Activated naive CD4-positive, alpha-beta T cell treated with anti-CD3 and anti-CD28 coated beads, Interleukin-2, amount 50 U/mL, for 16 hours (primary cell): ENCODE data around the gene MYRIP.
A peak's percentile ranks its signal among the peaks of the same experiment; 100 is the strongest.

ENCODE experiments used
- DNase-seq: peaks from one replicate; pipeline ENCODE4 v3.0.0-alpha.2; 2020

MYRIP gene

DNA sequence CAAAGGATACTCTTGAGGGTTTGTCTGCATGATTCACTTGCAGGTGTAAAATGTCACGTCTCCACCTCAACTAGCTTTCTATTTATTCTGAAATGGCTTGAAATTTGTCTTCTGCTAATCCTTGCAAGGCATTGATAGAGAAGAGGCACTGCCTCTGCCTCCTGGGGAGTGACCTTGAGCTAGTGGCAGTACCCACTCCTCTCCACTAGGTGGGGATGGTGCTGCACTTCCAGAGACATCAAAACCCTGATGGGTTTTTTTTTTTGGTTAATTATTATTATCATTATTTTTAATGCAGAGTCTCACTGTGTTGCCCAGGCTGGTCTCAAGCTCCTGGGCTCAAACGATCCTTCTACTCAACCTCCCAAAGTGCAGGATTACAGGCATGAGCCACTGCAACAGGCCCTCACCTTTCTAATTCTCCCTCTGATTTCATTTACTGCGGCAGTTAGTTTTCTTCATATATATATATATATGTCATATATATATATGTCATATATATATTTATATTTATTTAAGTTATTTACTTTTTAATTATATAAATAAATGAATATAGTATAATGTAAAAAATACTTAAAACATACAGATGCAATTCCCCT lies 382.5 kb downstream of the MYRIP start:
- DNase-seq: peak; percentile 58

DNA sequence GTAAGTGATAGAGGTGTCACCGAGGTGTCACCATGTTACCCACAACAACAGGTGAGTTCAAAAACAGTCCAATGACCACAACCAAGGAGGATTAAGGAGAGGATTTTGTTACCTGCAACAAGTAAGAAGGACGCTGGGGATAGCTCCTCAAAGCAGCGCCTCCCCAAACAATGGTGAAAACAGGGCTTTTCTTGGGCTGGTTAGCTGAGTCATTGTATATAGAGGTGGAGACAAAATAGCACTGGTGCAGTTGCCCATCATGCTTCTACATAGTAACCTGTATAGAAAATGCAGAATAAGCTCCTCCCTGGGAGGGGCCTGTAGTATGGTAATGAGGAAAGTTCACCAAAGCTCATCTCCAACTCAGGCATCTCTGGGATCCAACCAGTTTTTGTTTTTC lies 383.2 kb downstream of the MYRIP start:
- DNase-seq: no peak

DNA sequence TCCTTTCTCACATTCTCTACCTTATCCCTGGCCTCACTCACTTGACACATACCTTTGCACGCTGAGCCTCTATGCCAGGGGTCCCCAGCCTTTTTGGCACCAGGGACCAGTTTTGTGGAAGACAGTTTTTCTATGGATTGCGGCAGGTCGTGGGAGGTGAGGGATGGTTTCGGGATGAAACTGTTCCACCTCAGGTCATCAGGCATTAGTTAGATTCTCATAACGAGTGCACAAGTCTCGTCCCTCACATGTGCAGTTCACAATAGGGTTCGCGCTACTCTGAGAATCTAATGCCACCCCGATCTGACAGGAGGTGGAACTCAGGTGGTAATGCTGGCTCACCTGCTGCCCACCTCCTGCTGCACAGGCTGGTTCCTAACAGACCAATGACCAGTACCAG lies 387.6 kb downstream of the MYRIP start:
- no peak for DNase-seq

DNA sequence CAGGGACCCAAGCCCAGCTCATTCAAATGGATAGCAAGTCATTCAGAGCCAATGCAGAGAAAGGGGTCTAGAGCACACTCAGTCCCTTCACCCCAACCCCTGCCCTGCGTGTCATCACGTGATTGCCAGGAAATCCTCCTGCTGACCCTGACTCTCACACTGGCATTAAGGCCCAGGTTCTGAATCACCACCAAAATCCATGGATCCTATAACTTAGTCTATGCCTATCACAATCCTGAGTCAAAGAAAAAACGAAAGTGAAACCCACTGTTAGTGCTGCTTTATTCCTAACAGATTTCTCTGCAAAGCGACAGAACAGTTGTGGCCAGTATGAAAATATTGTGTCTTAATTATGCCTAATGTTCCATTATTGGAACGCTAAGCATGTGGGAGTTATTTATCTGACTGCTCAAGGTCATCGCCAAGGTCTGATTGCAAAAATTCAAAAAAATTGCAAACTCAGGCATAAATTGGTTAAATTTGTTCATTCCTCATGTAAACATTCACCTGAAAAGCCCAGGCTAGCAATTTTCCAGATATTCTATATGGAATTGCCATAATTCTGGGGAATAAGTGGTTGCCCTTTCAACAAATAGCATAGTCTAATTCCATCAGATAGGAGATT lies 391.4 kb downstream of the MYRIP start:
- DNase-seq: no peak

DNA sequence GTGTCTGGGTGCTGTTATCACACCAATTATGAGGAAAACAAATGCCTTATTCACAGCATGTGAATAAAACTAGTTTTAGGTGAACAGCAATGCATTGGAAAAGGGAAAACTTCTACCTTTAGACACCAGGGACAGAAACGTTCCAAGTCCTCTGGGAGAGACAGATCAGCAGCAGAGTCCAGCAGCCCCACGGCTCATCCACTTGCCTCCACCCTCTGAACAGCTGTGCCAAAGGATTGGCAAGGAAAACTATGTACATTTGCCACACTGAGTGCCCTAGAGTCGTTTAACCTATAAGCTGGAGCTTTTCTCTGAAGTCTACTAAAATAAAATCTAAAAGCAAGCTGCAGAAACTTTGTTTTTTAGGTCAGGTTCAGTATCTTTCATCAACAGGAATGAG lies 392.4 kb downstream of the MYRIP start:
- DNase-seq: no peak

DNA sequence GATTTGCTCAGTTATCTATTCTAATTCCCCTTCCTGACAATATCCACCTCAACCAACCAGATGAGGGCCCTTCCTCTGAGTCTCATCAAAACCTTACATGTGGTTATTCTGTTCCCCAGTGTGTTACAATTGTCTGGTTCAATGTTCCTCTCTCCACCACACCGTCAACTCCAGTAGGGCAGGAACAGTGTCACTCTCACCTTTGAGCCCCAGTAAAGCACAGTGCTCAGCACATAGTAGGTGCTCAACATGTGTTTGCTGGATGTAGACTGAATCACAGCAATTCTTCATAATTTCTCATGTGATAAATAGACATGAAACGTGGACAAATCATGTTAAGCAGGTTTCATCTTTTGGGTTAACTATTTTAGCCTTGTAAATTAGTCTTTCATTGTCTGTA lies 397.1 kb downstream of the MYRIP start:
- no peak for DNase-seq

DNA sequence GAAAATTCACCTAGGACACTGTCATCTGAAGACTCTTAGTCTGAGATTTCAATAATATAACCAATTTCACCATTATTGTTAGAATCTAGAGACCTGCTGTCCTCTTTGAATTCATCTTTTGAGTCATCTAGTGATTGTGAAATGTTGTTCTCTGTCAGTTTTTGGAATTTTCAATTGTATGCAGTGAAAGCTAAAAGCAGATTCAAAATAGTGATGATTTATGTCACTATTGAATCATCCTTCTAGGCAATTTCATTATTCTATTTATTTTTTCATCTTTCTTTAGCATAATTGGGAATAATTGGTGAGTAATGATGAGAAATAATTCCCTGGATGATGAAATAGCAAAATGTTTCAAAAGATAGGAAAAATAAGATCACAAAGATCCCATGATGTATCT lies 398.4 kb downstream of the MYRIP start:
- no peak for DNase-seq

DNA sequence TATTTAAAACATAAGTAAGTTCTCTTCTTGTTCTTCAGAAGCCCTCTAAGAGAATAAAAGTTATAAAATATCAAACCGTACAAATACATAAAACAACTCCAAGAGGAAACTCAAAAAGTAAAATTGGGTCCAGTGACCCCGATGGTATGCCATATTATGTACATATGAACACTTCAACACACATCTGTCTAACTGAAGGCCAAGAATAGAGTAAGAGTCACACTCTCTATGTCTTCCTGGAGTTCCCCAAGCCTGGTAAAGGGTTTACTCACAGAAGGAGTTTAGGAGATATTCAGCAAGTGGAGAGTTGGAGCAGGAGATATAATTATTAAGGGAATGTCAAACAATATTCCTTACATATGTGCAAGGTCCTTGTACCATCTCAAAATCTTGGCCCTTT lies 398.8 kb downstream of the MYRIP start:
- no peak for DNase-seq

DNA sequence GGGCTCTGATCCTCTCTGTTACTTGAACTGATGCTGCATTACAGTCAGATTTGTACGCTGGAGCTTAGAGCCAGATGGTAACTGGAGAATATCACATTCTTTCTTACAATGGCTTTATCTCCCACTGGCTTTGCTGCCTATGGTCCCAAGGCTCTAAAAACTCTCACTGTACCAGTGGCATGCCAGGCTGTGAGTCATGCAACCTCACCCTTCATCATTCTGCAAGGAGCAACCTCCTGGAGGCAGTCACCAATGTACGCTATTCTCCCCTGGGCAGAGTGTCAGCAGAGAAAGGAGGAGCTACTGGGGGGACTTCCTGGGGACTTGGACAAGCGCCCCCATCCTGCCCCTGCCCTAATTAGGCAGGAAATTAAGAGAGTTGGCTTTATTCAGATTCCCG lies 402.2 kb downstream of the MYRIP start:
- no peak for DNase-seq

DNA sequence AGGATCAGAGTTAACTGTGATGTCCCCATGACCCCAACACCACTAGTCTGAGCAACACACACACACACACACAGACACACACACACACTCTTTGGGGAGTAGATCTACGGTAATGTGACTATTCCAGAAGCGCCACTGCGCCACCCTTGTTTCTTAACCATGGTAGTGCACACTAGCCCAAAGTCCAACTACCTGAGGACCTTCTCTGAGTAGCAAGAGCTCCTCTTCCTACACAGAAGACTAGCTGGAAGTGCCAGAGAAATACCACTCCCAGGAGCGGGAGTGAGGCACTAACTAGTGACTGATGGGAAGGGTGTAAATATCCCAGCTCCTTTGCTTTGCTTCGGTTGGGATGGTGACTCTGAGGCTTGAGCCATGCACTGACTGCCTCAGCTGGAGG lies 404.1 kb downstream of the MYRIP start:
- DNase-seq: no peak

DNA sequence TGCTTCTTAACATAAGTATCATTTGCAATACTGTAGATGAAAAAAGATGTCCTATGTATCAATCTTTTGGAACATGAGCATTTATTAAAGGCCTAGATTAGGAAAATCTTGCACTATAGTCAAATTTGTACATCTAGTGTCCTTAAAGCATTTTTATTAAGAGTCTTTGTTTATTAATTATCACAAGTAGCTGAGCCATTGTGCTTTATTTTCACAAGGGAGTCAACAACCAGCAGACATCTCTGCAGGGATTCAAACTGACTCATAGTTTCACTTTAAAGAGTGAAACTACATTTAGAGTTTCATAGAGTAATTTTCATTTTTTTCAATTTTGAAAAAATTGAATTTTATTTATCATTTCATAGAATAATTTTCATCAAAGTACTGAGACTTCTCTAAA lies 405.6 kb downstream of the MYRIP start:
- DNase-seq: no peak

DNA sequence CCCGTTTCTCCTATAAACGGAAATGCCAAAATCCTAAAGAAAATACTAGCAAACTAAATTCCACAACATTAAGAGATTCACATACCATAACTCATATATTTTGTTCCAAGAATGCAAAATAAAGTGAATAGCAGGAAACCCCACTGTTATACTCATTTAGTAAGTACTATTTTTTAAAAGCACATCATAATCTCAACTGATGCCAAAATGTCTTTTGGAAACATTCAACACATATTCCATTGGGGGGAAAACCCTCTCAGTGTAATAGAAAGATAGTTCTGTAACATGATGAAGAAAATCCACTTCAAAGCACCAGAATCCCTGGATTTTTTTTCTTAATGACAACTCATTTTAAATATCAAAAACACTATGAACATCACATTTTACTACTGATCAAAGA lies 407.1 kb downstream of the MYRIP start:
- DNase-seq: no peak

DNA sequence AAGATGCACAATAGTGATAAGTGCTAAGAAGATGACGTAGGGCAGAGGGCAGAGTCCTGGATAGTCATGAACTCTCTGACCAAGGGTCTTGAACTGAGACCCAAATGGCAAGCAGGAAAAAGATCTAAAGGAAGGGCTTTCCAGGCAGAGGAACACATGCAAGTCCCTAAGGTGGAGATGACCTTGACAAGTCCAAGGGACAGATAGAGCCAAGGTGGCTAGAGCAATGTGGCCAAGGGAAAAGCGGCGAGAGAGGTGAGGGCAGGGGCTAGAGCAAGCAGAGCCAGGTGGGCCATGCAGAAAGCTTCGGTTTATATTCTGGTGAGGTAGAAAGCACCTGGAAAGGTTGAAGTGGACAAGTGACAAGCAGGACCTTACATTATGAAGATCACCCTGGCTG lies 414.4 kb downstream of the MYRIP start:
- DNase-seq: no peak

DNA sequence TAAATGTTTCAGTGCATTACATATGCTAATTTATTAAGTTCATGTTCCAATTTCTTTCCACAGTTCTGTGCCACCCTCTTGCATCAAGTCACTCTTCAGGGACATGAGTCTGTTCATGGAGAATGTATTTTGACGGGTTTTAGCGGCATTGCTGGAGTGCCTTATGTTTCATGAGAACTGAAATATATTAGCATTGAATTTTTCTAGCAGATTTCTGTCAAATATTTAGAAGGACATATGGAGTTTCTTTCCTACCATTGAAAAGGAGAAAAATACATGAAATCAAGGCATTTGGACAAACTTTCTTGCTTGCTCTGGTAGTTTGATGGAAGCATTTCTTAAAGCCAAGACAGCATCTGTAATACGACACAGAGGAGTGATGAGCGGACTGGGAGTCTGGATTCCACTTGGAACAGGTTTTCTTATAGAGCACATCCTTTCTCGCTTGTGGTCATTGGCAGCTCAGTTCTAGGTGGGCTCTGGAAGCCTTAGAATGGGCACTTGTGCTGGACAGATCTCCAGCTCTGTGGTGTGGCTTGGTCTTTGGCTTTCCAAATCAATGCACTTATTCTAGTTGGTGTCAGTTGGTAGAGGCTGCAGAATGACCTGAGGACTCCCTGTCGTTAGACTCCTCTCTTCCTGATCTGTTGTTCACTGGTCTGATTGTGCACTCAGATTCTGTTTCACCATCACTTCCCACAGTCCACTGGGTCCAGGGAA lies 415.5 kb downstream of the MYRIP start:
- DNase-seq: no peak

DNA sequence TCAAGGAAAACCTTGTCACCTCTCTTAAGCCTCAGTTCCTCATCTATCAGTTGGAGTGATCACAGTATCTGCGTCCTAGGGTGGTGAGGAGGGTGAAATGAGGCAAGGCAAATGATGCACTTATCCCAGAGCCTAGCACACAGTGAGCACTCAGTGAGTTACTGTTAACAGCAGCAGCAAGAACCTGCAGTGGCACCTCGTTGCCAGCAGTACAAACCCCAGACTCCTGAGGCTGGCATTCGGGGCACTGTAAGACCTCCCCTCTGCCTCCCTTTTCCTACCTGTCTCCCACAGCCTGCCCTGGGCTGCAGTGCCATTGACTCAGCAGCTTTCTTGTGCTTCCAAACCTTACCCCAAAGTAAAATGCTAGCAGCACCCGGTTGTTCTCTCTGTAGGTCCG lies 417.2 kb downstream of the MYRIP start:
- DNase-seq: no peak

DNA sequence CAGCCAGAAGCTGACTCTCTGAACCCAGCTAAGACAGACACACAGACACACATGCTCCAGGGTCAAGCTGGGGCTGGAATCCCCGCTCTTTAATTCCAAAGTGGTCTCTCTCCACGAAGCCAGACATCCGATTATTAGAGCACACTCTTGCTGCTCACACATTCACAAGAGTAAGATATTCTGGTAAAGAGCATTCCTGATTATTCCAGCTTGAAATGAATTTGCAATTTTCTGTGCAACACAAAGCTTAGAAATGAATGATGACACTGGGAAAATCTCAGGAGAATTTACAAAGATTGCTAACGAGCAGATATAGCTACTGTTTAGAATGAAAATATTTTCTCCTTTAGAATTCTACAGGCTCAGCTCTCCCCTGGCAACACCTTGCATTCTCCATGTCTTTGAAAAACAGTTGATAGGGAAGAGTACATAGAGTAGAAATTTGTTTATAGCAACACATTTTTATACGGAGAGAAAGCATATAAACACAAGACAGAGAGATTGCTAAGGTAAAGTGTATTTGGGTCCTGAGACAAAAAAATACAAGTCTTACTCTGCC lies 419.5 kb downstream of the MYRIP start:
- DNase-seq: no peak

DNA sequence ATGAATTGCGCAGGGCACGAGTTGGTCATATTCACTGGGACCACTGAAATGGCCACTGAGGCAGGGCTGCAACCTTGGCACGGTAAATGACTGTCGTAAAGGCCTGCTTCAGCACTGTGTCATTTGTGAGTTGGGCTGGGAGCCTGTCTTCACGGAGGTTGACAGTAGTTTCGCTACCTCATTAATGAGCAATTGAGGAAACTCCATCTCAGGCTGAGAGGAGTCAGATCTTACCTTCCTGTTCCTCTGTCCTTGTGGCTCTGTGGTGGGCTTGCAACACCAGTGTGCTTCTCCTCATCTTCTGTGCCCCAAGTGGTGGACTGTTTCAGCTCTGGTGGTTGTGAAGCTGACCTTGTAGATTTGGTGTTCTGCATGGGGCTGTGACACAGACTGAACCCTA lies 420.0 kb downstream of the MYRIP start:
- no peak for DNase-seq

DNA sequence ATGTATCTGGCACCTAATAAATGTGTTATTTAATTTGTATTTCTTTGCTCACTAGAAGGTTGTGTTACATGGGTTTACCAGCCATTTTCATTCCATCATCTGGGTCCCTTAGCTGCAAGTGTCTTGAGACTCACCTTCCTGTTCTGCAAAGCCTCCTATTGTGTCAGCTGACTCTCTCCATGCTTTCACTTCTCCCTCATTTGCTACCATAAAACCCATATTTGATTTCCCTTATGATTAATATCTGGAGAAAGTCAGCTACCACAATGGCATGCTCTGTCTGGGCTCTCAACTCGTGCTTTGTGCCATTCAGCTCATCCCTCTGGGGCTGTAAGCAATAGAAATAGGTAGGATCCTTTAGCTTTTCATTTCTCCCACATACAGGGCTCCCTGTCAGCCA lies 420.6 kb downstream of the MYRIP start:
- no peak for DNase-seq

DNA sequence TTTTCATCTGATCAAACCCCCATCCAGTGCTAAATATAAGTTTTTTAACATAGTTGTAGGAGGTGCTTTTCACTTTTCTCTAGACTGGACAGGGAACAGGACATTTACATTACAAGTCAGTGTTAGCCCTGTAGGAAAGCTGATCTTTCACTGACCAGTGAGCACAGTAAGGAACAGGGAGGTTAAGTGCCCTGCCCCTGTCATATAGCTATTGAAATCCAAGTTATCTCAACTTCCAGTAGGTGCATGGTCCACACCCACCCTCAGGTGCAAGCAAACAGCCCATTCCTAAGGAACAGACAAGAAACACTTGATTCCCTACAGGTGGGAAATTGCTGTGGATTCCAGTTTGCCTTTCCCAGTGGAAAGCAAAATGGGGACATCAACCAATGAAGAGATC lies 421.0 kb downstream of the MYRIP start:
- no peak for DNase-seq

DNA sequence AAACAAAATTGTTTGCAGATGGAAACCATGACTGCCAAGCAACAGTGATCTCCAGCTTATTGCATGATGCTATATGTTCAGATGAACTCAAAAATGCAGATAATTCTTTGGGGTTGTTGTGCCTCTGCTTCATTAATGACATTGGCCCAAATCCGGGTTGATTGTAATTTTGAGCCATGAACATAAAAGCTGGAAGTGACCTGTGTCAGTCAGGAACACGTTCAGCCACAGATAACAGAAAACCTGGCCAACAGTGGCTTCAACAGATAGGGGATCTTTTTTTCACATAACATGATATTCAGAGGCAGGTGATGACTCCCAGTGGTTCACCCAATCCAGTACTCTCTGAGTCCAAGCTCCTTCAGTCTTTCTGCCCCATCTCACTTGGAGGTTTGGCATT lies 423.2 kb downstream of the MYRIP start:
- DNase-seq: no peak

DNA sequence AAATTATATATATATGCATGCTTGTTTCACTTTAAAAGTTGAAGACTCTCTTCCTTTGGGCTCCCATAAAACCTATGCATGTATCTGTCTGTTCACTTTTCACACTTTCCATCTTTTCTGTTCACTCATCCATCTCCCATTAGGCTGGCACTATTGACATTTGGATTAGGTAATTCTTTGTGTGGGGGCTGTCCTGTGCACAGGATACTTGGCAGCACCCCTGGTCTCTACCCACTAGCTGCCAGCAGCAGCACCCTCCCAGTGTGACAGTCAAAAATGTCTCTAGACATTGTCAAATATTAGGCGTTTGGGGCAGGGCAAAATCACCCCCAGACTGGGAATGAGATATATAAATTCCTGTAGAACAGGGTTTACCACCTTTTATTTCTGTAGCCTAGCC lies 427.8 kb downstream of the MYRIP start:
- no peak for DNase-seq

DNA sequence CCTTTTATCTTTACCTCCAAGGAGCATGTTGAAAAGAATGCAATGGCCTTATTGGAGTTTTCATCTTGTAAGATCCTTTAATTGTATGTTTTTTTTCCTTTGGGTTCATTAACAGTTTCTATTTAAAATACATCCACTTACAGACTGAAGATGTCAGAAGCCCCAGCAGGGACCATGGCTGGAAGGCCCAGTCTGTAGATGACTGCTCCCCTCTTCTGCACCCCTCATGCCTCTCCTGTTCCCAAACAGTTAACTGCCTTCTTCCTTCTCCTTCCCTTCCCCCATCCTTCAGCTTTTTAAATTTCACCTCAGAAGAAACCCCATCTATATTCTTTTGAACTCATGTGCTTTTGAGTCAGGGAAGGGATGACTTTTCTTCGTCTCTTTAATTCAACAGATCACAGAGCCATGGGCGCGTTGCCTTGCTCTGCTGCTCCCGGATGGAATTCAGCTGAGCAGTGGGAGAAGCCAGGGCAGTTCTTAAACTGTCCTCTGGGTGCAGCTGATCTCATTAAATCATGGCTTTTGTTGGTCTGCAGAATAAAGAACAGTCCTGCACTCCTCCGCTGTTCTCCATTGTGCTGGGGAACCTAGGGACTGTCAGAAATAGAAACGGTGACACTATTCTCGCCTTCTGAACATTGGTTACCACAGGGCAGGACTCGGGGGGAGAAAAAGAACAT lies 428.6 kb downstream of the MYRIP start:
- no peak for DNase-seq

DNA sequence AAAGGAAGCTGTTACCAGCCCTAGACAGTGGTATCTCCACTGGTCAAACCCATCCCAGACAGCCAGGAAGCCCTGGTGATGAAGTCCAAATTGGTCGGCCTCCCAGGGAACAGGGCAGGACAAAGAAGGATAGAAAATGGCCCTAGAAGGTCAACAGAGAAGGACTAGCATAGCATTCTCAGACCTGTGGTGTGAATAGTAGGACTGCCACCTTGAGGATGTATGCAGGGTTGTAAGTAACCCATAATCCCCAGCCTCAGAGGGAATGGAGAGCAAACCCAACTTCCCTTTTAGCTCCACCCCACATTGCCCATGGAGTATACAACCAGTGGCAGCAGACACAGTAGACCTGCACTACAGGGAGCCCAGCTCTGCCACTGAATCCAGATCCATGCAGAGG lies 431.5 kb downstream of the MYRIP start:
- DNase-seq: no peak

DNA sequence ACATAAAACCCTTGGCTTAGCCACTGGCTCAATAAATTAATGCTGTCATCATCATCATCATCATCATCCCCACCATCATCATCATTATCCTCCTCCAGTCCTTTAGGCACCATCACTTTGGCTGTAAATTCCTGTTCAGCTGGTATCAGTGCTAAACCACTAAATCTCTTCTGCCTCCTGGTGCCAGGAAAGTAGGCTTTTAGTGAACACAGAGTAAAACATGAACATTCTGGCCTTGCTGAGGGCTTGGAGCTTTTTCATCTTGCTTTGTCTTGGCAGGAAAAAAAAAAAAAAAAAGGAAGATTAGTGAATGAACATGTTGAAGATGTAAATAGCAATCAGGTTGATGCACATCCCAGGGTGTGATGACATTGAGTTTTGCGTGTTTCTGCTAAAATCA lies 432.8 kb downstream of the MYRIP start:
- no peak for DNase-seq
